Measurements from ENCODE around the gene KCNQ1. TPM values are rescaled to one million over a fixed set of nuclear protein-coding genes. Genes with fewer than 3 reads are reported as not detected.

Gene KCNQ1
- total RNA-seq, 3 donors from 2014 or later: 15.5 to 44.7 (median 37.4) TPM

- no peaks in the 10 kb centered on the region for H3K36me3 ChIP-seq (ENCODE audit: low read depth)
- intact Hi-C loops (cut with DNase I, micrococcal nuclease): no loop called here
- H3K9me3 ChIP-seq: no peaks in the 10 kb centered on the region
- no peaks in the 10 kb centered on the region for H3K4me1 ChIP-seq (ENCODE audit: low read depth)
- TF ChIP-seq, protein P1, sequence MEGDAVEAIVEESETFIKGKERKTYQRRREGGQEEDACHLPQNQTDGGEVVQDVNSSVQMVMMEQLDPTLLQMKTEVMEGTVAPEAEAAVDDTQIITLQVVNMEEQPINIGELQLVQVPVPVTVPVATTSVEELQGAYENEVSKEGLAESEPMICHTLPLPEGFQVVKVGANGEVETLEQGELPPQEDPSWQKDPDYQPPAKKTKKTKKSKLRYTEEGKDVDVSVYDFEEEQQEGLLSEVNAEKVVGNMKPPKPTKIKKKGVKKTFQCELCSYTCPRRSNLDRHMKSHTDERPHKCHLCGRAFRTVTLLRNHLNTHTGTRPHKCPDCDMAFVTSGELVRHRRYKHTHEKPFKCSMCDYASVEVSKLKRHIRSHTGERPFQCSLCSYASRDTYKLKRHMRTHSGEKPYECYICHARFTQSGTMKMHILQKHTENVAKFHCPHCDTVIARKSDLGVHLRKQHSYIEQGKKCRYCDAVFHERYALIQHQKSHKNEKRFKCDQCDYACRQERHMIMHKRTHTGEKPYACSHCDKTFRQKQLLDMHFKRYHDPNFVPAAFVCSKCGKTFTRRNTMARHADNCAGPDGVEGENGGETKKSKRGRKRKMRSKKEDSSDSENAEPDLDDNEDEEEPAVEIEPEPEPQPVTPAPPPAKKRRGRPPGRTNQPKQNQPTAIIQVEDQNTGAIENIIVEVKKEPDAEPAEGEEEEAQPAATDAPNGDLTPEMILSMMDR (IDR thresholded peaks at IDR 0.05): no peak
- no peak for ATAC-seq
- H3K4me3 ChIP-seq: no peak overlapping the region
- no peak for DNase-seq
Observed at GRCh38 chr11:2853997-2854560, 409.3 kb downstream of the KCNQ1 start.

- DNase-seq: no peak
- no peaks in the 10 kb centered on the region for H3K36me3 ChIP-seq (ENCODE audit: low read depth)
- H3K9me3 ChIP-seq: no peaks in the 10 kb centered on the region
- H3K4me3 ChIP-seq: no peak overlapping the region
- no peaks in the 10 kb centered on the region for H3K4me1 ChIP-seq (ENCODE audit: low read depth)
- intact Hi-C loops (cut with DNase I, micrococcal nuclease): no loop called here
- ATAC-seq: no peak
- TF ChIP-seq, protein P1 (IDR thresholded peaks at IDR 0.05): no peak
Observed at GRCh38 chr11:2855162-2855561, 410.4 kb downstream of the KCNQ1 start.

DNA sequence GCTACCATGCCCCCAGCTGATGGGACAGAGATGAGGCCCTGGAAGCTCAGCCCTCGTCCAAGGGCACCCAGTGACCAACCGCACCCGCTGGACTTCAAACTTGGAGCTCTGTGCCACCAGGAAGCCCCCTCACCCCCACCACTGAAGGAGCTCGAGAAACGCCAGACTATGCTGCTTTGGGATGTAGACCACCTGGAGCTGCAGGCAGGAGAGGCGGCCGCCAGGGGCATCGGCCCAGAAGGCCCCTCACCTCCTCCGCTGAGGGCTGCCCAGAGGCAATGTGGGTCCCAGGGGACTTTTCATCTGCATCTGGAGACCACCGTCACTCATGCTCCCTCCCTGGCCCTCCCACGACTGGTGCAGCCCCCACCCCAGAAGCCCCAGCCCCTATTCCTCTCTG lies 412.5 kb downstream of the KCNQ1 start:
- no peak for ATAC-seq
- no peaks in the 10 kb centered on the region for H3K9me3 ChIP-seq
- intact Hi-C loops (cut with DNase I, micrococcal nuclease): no loop called here
- TF ChIP-seq, protein P1 (IDR thresholded peaks at IDR 0.05): no peak
- H3K4me1 ChIP-seq (ENCODE audit: low read depth): peaks cover under 1% of the 10 kb centered on the region
- no peak overlapping the region for H3K4me3 ChIP-seq
- no peaks in the 10 kb centered on the region for H3K36me3 ChIP-seq (ENCODE audit: low read depth)
- no peak for DNase-seq

DNA sequence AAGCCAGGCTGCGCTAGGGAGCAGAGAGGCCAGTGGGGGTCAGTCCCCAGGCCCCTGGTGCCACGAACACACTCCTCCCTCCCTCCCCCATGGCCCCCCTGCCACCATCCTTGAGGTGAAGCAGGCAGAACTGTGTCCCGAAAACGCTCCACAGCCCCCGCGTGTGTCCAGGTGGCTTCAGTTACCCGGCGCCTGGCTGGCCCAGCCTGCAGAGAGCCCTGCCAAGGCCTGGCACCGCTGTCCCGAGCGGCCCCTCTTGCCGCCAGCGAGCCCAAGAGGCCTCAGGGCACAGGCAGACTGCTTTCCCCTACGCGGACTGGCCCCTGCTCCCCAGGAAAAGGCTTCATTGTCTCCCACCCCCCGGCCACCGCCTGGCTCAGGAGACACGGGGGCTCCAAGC lies 413.1 kb downstream of the KCNQ1 start:
- DNase-seq (no peak), ATAC-seq (no peak)
- no peak overlapping the region for H3K4me3 ChIP-seq
- intact Hi-C loops (cut with DNase I, micrococcal nuclease): no loop called here
- no peaks in the 10 kb centered on the region for H3K9me3 ChIP-seq
- no peaks in the 10 kb centered on the region for H3K36me3 ChIP-seq (ENCODE audit: low read depth)
- TF ChIP-seq, protein P1 (IDR thresholded peaks at IDR 0.05): no peak
- peaks cover 4% of the 10 kb centered on the region for H3K4me1 ChIP-seq (ENCODE audit: low read depth)

- TF ChIP-seq, protein P1 (IDR thresholded peaks at IDR 0.05): no peak
Observed at GRCh38 chr11:2858995-2859698, 414.3 kb downstream of the KCNQ1 start.

More at GRCh38 chr11:2858995-2859698, 414.3 kb downstream of the KCNQ1 start:
- no peak for ATAC-seq
- intact Hi-C loops (cut with DNase I, micrococcal nuclease): no loop called here
- H3K4me3 ChIP-seq: no peak overlapping the region
- no peak for DNase-seq
- H3K9me3 ChIP-seq: no peaks in the 10 kb centered on the region
- H3K36me3 ChIP-seq (ENCODE audit: low read depth): no peaks in the 10 kb centered on the region
- peaks cover 7% of the 10 kb centered on the region for H3K4me1 ChIP-seq (ENCODE audit: low read depth)
